ENCODE data around the gene MED27.
A peak's percentile ranks its signal among the peaks of the same experiment; 100 is the strongest.

MED27 gene

DNA sequence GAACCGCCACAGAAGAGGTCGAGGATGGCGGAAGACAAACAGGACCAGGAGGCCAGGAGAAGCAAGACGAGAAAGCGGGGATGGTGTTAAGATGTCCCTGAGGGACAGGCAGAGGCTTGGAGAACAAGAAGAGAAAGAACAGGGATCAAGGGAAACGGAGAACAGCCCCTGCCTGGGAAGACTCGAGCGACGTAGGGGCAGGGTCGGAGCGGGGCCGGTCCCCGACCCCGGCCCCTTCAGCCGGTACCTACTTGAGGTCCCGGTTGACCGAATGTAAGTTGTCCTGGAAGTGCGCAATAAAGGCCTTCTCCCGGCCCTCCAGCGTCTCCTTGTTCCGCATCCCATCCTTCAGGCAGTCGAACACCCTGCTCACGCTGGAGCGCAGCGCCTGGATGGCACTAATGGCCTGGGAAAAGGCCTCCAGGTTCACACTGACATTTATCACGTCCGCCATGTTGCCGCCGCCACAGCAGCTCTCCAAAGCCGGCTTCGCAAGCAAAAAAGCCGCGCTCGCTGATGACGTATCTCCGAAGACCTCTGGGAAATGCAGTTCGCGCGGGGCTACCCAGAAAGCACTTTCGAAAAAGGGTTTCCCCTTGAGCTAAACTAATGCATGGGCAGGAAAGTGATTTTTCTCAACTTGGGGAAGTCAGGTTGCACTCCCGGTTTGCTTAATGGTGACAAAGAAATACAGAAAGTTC is at the start of gene MED27:
Gene MED27 (minus strand): TSS at position 477 of the 701 bp plus-strand sequence. CDS start 23 bp downstream, at position 454.
- peak; percentile 90 for DNase-seq (ENCODE audit: low spot score)

- DNase-seq (ENCODE audit: low spot score): no peak
Measured at GRCh38 chr9:132127888-132128534, 48.3 kb upstream of the MED27 start.

- DNase-seq (ENCODE audit: low spot score): no peak
Measured at GRCh38 chr9:132126680-132127236, 47.1 kb upstream of the MED27 start.

DNA sequence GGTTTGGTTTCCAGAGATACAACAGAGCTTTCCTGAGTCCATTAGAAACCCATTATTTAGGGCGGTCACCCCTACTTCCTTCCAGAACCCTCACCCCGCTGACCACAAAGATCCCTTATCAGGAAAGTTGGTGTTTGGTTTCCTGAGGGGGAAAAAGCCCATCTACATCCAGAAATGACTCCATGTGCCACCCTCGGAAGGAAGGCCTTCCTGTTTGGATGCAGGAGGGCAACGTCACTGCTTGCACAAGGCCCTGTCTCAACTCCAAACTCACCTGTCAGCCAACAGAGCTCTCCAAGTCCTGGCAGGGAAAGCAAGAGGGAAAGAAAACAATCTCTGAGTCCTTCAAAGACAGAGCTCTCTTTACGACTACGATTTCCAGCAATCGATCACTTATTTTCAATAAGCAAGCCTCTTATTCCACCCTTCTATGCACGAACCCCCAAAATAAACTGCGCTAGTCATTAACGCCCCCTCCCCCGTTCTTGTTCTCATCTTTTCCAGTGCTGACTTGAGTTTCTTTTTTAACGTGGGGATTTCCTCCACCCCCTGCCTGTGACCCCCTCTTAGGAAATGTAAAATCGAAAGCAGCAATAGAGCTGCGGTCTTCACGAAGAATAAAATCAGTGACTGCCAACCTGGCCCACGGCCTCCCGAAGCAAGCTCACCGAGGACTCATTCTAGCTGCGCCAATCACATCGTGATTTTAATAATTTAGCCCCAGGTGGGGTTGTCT is 46.4 kb upstream of the MED27 start:
- no peak for DNase-seq (ENCODE audit: low spot score)

- DNase-seq (ENCODE audit: low spot score): no peak
Measured at GRCh38 chr9:132125361-132125760, 45.7 kb upstream of the MED27 start.

GRCh38 chr9:132124800-132125199 is 45.1 kb upstream of the MED27 start:
- no peak for DNase-seq (ENCODE audit: low spot score)

GRCh38 chr9:132121021-132121420 is 41.4 kb upstream of the MED27 start:
- no peak for DNase-seq (ENCODE audit: low spot score)

DNA sequence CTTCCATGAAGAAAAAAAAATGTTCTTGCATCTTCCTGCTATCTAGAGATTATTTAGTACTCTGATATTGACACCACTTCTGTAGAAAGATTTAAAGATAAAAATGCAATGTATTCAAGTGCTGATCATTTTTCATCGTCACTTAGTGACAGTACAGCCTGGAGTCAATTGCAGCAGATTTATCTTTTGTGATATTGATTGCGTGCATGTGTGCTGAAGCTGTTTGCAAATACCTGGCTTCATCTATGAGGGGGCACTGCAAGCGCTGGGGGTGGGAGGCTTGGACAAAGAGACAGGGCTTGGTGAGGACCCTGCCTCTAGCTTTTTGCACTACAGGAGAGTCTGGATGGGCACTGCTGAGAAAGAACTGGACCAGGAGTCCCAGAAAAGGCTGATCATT is 38.0 kb upstream of the MED27 start:
- DNase-seq (ENCODE audit: low spot score): no peak

GRCh38 chr9:132116583-132116982 is 36.9 kb upstream of the MED27 start:
- DNase-seq (ENCODE audit: low spot score): no peak

GRCh38 chr9:132114102-132114707 is 34.5 kb upstream of the MED27 start:
- peak; percentile 3 for DNase-seq (ENCODE audit: low spot score)

DNA sequence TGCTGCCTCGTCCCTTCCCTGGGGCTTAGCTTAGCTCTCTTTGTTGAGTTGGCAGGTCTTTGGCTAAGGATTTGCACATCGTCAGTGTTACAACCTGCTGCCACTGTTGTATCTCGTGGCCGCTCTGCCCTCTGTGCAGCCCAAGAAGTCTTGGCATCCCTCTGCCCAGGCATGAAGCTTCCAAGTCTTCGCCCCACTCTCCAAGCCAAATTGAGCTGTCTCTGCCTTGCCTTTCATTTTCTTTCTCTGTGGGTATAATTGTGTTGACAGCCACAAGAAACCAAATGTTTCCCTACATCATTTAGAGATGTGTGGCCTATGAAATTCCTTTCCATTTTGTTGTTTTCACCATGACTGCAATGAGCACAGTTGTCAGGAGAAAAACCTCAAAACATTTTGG is 29.6 kb upstream of the MED27 start:
- DNase-seq (ENCODE audit: low spot score): no peak

DNA sequence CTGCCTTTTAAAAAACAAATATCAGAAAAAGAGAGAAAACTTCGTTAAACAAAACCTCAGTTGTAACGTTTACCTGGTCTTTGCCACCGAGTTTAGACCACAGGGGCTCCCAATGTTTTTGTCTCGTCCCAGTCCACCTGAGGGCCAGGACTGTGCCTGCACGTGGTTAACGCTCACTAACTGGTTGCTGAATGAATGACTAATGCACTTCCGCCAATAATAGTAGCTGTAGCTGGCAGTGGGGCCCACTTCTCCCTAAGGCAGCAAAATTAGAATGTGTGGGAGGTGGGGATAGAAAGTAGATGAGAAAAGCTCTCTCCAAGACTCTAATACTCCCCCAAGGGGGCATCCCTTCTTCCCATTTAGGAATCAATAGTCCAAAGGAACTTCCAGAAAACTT is 29.1 kb upstream of the MED27 start:
- DNase-seq (ENCODE audit: low spot score): no peak

DNA sequence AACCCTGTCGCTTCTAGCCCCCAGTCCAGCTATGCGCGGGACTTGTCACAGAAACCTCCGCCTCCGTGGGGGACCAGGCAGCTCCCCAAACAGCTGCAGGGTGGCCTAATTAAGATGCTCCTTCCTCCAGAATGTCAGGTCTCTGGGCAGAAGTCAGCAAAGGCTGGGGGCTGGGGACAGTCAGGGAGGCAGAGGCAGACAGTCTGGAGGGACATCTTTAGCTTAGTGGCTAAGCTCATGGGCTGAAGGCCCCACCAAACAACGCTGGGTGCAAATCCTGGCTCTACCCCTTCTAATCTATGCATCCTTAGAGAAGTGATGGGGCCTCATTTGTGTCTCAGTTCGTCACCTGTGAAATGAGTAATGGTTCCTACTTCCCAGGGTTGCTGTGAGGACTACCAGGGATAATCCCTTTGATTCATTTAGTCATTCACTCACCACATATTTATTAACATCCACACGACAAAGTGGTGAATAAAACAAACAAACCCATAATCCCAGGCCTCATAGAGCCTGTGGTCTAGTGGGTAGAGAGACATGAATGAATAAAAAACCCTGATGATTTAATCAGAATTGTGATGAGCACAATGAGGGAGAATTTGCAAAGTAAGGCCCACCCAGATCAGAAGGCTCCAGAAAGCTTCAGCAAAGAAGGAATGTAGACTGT is 20.2 kb upstream of the MED27 start:
- DNase-seq (ENCODE audit: low spot score): no peak

DNA sequence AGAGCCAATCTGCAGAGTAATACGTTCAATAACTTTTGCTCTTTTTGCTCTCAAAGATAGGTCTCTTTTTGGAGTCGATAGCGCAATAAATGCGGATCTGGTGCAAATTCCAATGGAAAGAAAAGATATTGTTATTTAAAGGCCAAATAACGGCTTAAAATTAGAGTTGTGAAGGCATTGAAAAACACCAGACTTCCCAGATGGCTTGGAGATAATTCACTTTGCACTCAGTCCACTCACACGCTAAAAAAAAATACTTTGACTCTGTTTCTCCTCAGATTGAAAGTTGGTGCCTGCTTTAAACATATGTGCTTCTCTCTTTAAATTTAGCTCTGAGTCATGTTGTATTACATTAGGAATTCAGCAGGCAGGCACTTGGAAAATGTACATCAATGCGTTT is 19.5 kb upstream of the MED27 start:
- no peak for DNase-seq (ENCODE audit: low spot score)

DNA sequence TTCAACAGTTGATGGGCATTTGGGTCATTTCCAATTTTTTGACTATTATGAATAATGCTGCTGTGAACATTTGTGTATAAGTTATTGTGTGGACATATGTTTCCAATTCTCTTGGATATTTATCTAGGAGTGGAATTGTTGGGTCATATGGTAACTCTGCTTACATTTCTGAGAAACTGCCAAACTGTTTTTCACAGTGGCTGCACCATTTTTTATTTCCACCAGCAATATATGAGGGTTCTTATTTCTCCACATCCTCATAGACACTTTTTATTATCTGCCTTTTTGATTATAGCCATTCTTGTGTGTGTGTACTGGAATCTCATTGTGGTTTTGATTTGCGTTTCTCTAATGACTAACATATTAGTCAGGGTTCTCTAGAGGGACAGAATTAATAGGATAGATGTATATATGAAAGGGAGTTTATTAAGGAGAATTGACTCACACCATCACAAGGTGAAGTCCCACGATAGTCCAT is 14.7 kb upstream of the MED27 start:
- DNase-seq (ENCODE audit: low spot score): no peak

DNA sequence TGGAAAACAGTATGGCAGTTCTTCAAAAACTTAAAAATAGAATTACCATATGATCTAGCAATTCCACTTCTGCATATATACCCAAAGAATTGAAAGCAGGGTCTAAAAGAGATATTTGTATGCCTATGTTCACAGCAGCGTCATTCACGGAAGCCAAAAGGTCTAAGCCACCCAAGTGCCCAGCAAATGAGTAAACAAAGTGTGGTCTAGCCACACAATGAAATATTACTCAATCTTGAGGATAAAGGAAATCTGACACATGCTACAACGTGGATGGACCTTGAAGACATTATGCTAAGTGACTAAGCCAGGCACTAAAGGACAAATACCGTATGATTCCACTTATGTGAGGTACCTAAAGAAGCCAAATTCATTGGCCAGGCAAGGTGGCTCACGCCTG is 11.1 kb upstream of the MED27 start:
- DNase-seq (ENCODE audit: low spot score): no peak

- no peak for DNase-seq (ENCODE audit: low spot score)
Measured at GRCh38 chr9:132087438-132088030, 7.9 kb upstream of the MED27 start.

- DNase-seq (ENCODE audit: low spot score): no peak
Measured at GRCh38 chr9:132082188-132082587, 2.5 kb upstream of the MED27 start.

DNA sequence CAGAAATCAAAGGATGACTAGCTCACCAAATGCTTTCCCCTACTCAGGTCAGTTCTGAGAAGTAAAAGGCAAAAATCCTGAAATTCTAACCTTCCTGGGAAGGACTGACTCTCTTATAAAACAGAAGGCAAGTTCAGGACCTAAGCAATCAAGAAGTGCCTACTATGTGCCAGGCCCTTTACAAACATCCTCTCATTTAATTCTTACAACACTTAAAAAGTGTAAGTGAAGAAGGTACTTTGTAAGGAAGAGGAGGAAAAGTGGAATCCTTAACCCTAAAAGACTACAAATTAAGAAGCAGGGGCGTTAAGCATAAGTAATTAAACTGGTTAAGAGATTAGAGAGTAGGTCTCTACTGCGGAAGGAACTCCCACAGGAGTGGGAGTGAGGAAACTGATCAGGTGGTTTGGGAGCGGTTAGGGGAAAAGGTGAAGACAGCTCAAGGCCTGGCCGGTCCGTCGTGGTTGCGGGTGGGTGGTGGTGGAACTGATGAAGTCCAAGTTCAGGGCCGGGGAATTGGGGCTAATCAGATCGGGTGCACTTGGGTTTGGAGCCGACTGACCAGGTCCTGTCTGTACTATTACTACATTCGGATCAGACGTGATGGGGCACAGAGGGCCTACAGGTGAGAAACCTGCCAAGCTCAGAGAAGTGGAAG is 839 bp downstream of the MED27 start:
- no peak for DNase-seq (ENCODE audit: low spot score)

- DNase-seq (ENCODE audit: low spot score): peak; percentile 21
Measured at GRCh38 chr9:132077881-132078698, 1.6 kb downstream of the MED27 start.
